PC-3 (cell line): ENCODE data around the gene CNTNAP3B. TPM values are rescaled to one million over a fixed set of nuclear protein-coding genes. Genes with fewer than 3 reads are reported as not detected.
A peak's percentile ranks its signal among the peaks of the same experiment; 100 is the strongest.
"Not testable (repeated sequence)": the region's sequence is repeated elsewhere in the genome, so short reads cannot be mapped to it uniquely, and the experiment has no call there.

Experiments used
- ATAC-seq: fragments of 200-7000 bp; cut with Tn5 transposase; 2 replicates; pipeline ENCODE4 v1.9.1; 2020; ENCODE audit warnings: mild to moderate bottlenecking, moderate library complexity
- Bru-seq: library from RNA; stranded (reverse); fragments of 400-500 nt; gene quantifications from one replicate; lab custom pipeline; 2021; lab: Mats Ljungman, UMichigan
- BruChase-seq, 2 experiments: library from RNA; stranded (reverse); fragments of 400-500 nt; gene quantifications; one replicate each; lab custom pipeline; 2021; lab: Mats Ljungman, UMichigan
- BruUV-seq: library from RNA; stranded (reverse); fragments of 400-500 nt; replicated peaks from 2 replicates; lab custom pipeline; 2021; lab: Mats Ljungman, UMichigan
- CTCF ChIA-PET: fragments of 300-600 bp; sonication (Branson Sonifier 250); formaldehyde crosslinking; loops from one replicate; lab custom pipeline; 2022; ENCODE audit warnings: antibody characterized with exemption; lab: Charles Lee
- POLR2A ChIA-PET: fragments of 300-600 bp; sonication (Branson Sonifier 250); formaldehyde crosslinking; loops from one replicate; lab custom pipeline; 2022; ENCODE audit warnings: antibody characterized with exemption; ENCODE audit not compliant: unreplicated experiment; lab: Charles Lee
- DNase-seq: peaks from one replicate; pipeline ENCODE4 v3.0.0-alpha.2; 2015
- H2AFZ ChIP-seq: fragments of 300-600 bp; sonication (generic); 2 replicates; pipeline ENCODE4 v1.6.0; 2016; ENCODE audit warnings: antibody characterized with exemption, low read length
- H3F3A ChIP-seq: fragments of 300-600 bp; sonication (generic); one replicate; pipeline ENCODE4 v1.6.0; 2017; ENCODE audit warnings: antibody characterized with exemption, low read length, control low read depth, mild to moderate bottlenecking; ENCODE audit not compliant: unreplicated experiment
- H3K27ac ChIP-seq: fragments of 300-600 bp; sonication (generic); 2 replicates; pipeline ENCODE4 v1.5.1; 2016; ENCODE audit warnings: mild to moderate bottlenecking, low read length
- H3K27me3 ChIP-seq: fragments of 300-600 bp; sonication (generic); 2 replicates; pipeline ENCODE4 v1.6.1; 2016; ENCODE audit warnings: low read length, mixed read lengths
- H3K36me3 ChIP-seq: fragments of 300-600 bp; sonication (generic); 2 replicates; pipeline ENCODE4 v1.6.1; 2016; ENCODE audit warnings: low read depth, mixed run types, low read length, mixed read lengths
- H3K4me1 ChIP-seq: fragments of 300-600 bp; sonication (generic); 2 replicates; pipeline ENCODE4 v1.5.1; 2016; ENCODE audit warnings: low read length; ENCODE audit not compliant: insufficient read depth
- H3K4me2 ChIP-seq: fragments of 300-600 bp; sonication (generic); 2 replicates; pipeline ENCODE4 v1.6.0; 2016; ENCODE audit warnings: low read length
- H3K4me3 ChIP-seq: fragments of 300-600 bp; sonication (generic); 2 replicates; pipeline ENCODE4 v1.5.1; 2016; ENCODE audit warnings: mild to moderate bottlenecking, low read length, mixed read lengths
- H3K79me2 ChIP-seq: fragments of 300-600 bp; sonication (generic); 2 replicates; pipeline ENCODE4 v1.6.1; 2017; ENCODE audit warnings: low read length, mixed read lengths
- H3K9ac ChIP-seq: fragments of 300-600 bp; sonication (generic); 2 replicates; pipeline ENCODE4 v1.6.0; 2016; ENCODE audit warnings: mild to moderate bottlenecking, low read length
- H3K9me2 ChIP-seq: fragments of 300-600 bp; sonication (generic); replicated peaks from 2 replicates; pipeline ENCODE4 v1.6.1; 2016; ENCODE audit warnings: mixed run types, low read length, mixed read lengths
- H3K9me3 ChIP-seq: fragments of 300-600 bp; sonication (generic); 2 replicates; pipeline ENCODE4 v1.6.1; 2016; ENCODE audit warnings: low read length, mixed read lengths
- H4K20me1 ChIP-seq: fragments of 300-600 bp; sonication (generic); 2 replicates; pipeline ENCODE4 v1.6.1; 2016; ENCODE audit warnings: low read length, mixed read lengths
- intact Hi-C: fragments of 100-400 bp; cut with micrococcal nuclease; formaldehyde crosslinking; loops from 2 replicates; pipeline ENCODE4 v1.9.0; 2023
- long read RNA-seq: library from polyadenylated mRNA; unstranded; transcript quantifications from one replicate; pipeline ENCODE4 v2.0.0, GENCODE V29; 2021; ENCODE audit not compliant: unreplicated experiment
- total RNA-seq: library from RNA; depleted of rRNA; stranded (reverse); fragments of >200 nt; gene quantifications from 2 replicates; pipeline ENCODE4 v1.2.3, GENCODE V29; 2014; rRNA removed
- TF ChIP-seq, protein P1 (sequence below): fragments of 300-600 bp; sonication (generic); conservative IDR thresholded peaks from 2 replicates; pipeline ENCODE4 v1.5.1; 2017; ENCODE audit warnings: antibody characterized with exemption, low read depth, mild to moderate bottlenecking, low read length

CNTNAP3B gene
- 10.3 and 12.5 TPM in 2 replicates for total RNA-seq
- Bru-seq, nascent RNA: percentile 53 among the genes with signal in this experiment
- BruChase-seq, experiment 1, labeled RNA remaining after a 6-hour chase: percentile 44 among the genes with signal in this experiment
- percentile 58 among the genes with signal in this experiment for BruChase-seq, experiment 2, labeled RNA remaining after a 2-hour chase
- long read RNA-seq, partial matches to known transcripts: 5 of 13 reads
- long read RNA-seq, other reads (novel, unspliced or antisense): 7 of 13 reads

DNA sequence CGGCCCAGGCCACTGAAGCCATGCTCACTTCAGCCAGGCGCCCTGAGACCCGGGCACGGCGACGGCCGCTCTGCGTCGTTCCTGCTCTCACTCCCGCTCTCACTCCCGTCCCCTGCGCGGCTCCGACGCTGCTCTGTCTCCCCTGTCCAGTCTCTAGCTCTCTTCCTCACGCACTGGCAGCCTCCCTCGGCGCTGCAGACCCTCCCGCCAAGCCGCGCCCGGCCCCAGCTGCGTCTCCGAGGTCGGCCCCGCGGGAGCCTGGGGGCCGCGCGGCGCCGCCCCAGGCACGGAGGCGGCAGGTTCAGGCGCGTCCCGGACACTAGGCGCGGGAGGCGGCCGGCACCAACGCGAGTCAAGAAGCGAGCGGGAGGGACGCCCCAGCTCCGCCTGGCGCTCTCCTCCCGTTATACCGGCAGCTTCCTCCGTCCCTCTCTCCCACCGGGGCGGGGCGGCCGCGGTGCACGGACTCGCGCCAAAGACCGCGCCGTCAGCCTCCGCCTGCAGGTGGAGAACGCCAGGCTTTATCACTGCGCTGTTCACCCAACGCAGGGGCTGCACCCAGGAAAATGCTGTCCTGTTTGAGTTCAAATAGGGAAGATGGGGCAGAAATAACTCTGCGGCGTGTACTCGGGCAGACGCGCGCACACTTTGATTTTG is at the start of gene CNTNAP3B:
Gene CNTNAP3B (minus strand): TSS at position 354 of the 657 bp plus-strand sequence. CDS start 332 bp downstream, at position 22.
- H3K4me1 ChIP-seq, H3K9ac ChIP-seq, H2AFZ ChIP-seq, POLR2A ChIA-PET, CTCF ChIA-PET, H3K79me2 ChIP-seq, H3K9me3 ChIP-seq, intact Hi-C loops, H3K9me2 ChIP-seq, H3K27ac ChIP-seq, BruUV-seq, H4K20me1 ChIP-seq, ATAC-seq, H3F3A ChIP-seq, H3K27me3 ChIP-seq, H3K4me3 ChIP-seq, H3K36me3 ChIP-seq, DNase-seq: not testable (repeated sequence)
- 0 out of 2 replicates have a peak within 1 kb of the TSS, but pooled peaks have one; percentile 69 for H3K4me2 ChIP-seq

DNA sequence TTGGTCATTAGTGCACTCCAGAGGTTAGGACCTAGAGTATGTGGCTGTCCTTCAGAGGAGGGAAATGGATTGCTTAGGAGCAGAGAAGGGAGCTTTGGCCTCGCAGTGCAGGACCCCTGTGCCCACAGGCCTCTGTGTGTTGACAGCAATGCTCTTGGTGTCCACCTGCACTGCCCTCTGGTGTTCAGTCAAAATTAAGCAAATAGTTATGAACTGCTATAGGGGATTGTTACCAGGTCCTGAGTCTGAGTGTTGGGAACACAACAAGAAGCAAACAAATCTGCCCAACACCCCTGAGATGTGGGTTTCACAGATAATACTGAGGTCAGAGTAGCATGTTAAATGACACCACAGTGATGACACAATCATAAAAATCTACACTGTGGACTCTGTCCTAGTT is 31.1 kb upstream of the CNTNAP3B start:
- H3K4me1 ChIP-seq, intact Hi-C loops, H3K27me3 ChIP-seq, BruUV-seq, H3K4me3 ChIP-seq, H3K9me3 ChIP-seq, H2AFZ ChIP-seq, ATAC-seq, H3K4me2 ChIP-seq, H3K27ac ChIP-seq, H3K36me3 ChIP-seq, H3K9ac ChIP-seq, H3K79me2 ChIP-seq, H4K20me1 ChIP-seq, CTCF ChIA-PET, H3K9me2 ChIP-seq, H3F3A ChIP-seq, POLR2A ChIA-PET: not testable (repeated sequence)
- TF ChIP-seq, protein P1, sequence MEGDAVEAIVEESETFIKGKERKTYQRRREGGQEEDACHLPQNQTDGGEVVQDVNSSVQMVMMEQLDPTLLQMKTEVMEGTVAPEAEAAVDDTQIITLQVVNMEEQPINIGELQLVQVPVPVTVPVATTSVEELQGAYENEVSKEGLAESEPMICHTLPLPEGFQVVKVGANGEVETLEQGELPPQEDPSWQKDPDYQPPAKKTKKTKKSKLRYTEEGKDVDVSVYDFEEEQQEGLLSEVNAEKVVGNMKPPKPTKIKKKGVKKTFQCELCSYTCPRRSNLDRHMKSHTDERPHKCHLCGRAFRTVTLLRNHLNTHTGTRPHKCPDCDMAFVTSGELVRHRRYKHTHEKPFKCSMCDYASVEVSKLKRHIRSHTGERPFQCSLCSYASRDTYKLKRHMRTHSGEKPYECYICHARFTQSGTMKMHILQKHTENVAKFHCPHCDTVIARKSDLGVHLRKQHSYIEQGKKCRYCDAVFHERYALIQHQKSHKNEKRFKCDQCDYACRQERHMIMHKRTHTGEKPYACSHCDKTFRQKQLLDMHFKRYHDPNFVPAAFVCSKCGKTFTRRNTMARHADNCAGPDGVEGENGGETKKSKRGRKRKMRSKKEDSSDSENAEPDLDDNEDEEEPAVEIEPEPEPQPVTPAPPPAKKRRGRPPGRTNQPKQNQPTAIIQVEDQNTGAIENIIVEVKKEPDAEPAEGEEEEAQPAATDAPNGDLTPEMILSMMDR: peak; percentile 37; the same call in 1 of the 2 replicates
- peak; percentile 15 for DNase-seq

DNA sequence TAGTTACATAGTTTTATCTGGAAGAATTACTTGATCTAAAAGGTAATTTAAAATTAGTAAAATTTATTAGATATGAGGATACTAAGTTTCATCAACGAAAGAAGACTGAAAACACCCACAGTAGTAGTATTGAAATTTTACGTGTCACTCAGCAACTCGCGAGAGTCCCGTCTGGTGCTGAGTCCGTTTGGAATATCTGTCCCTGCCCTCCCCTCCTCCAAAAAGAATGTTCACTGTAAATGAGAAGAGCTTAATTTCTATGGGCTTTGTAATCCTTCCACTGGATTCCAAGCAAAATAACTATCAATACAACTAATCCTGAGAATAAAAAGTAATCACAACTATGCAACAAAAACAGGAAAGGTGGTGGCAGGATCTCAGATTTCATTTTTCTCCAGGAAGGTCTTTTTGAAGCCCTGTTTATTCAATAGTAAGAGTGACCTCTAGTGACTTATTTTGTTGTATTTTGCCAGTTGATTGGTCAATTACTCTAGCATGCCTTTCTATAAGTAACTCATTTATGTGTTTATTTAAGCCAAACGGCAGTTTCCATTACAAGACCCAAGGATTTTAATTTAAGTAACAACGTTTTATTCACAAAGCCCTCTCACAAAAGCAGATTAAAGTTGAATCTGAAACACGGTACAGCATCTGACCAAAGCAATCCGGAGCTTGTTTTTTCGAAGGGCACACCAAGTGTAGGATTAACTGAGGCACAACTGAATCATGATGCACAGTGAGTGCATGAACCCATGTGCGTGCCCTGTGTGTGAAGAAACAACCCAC is 2.0 kb downstream of the CNTNAP3B start:
- H3K9me3 ChIP-seq, H3K9ac ChIP-seq, H3K9me2 ChIP-seq, H3K27ac ChIP-seq, H3K4me1 ChIP-seq, BruUV-seq, ATAC-seq, H3F3A ChIP-seq, H3K36me3 ChIP-seq, POLR2A ChIA-PET, intact Hi-C loops, H3K79me2 ChIP-seq, CTCF ChIA-PET, H4K20me1 ChIP-seq, H3K27me3 ChIP-seq: not testable (repeated sequence)
- peak overlapping the region; percentile 56 for H3K4me3 ChIP-seq
- peak; percentile 29 for DNase-seq
- H2AFZ ChIP-seq: peak overlapping the region; percentile 55; the same call in 1 of the 2 replicates
- H3K4me2 ChIP-seq: peak overlapping the region; percentile 69

DNA sequence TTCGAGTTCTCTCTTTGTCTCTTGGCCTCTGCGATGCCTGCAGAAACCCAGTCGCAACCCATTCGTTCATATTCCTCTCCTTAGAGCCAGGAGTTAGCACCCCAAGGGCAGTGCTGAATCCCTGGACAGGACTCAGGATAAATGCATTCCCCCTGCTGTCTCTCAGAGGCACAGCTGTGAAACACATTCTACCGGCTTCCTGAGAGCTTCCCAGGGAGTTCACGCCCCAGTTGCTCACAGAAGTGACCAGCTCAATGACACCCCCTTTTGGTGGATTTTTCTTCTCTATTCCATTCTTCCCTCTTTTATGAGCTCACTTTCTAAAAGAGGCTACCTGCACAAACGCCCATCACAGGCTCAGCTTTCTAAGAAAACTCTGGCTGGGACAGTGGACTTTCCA is 8.2 kb downstream of the CNTNAP3B start:
- H3K27me3 ChIP-seq, H3K36me3 ChIP-seq, H4K20me1 ChIP-seq, CTCF ChIA-PET, H3K9me2 ChIP-seq, intact Hi-C loops, H3K4me3 ChIP-seq, H2AFZ ChIP-seq, H3K9ac ChIP-seq, POLR2A ChIA-PET, H3K9me3 ChIP-seq, H3K4me1 ChIP-seq, ATAC-seq, H3K79me2 ChIP-seq, H3F3A ChIP-seq, H3K4me2 ChIP-seq, BruUV-seq, H3K27ac ChIP-seq: not testable (repeated sequence)
- DNase-seq: peak; percentile 25

DNA sequence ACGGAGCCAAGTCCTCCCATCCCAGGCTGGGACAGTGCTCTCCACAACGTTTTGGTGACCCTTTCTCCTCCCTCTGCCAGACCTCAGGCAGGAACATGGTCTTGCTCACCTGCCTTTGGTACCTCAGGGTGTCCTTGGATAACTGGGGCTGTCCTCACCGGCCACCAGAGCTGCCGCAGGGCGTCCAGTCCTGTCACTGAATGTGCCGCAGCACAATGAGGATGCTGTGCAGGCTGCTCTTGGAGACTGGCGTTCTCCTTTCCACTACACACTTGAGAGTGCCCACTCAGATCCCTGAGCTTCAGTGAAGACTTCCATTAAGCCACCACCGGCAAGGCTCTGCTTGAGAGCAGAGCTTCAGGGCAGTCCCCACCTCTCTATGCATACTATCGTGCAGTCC is 33.3 kb downstream of the CNTNAP3B start:
- intact Hi-C loops, H3K36me3 ChIP-seq, DNase-seq, H3K27me3 ChIP-seq, H4K20me1 ChIP-seq, CTCF ChIA-PET, H3K27ac ChIP-seq, H3K9ac ChIP-seq, H3K79me2 ChIP-seq, H3K4me2 ChIP-seq, H2AFZ ChIP-seq, H3F3A ChIP-seq, POLR2A ChIA-PET, H3K4me3 ChIP-seq, BruUV-seq, H3K4me1 ChIP-seq, ATAC-seq, H3K9me2 ChIP-seq, H3K9me3 ChIP-seq: not testable (repeated sequence)
